Hematopoietic multipotent progenitor cell (in vitro differentiated cells): Measurements from ENCODE around the gene CROCC2. TPM values are rescaled to one million over a fixed set of nuclear protein-coding genes. Genes with fewer than 3 reads are reported as not detected.

ENCODE experiments used
- DNase-seq, 3 donors: peaks; one replicate each; pipeline ENCODE4 v3.0.0-alpha.2; 2011 to 2015; ENCODE audit warnings: low read depth in 2 of 3, low spot score in 2 of 3
- total RNA-seq: library from RNA; depleted of rRNA; stranded (reverse); fragments of >200 nt; gene quantifications from one replicate; pipeline ENCODE4 v1.2.3, GENCODE V29; 2012

CROCC2 gene
- total RNA-seq, 1 donor: not detected

- DNase-seq: no peak
Observed at GRCh38 chr2:240932001-240932723, 26.0 kb downstream of the CROCC2 start.

DNA sequence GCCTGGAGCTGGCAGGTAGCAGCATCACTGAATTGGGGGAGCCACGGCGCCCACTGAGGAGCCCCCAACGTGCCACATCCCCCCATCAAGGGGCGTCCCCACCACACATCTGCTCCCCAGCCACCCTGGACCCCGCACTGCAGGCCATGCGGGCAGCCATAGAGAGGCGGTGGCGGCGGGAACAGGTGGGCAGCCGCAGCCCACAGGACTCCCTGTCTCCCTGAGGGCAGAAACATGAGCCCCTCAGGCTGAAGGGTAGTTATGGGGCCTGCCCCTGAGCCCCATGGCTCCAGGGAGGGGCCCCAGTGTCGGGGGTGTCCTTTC lies 26.6 kb downstream of the CROCC2 start:
- DNase-seq: no peak

- DNase-seq: no peak
Observed at GRCh38 chr2:240933048-240933965, 27.2 kb downstream of the CROCC2 start.

DNA sequence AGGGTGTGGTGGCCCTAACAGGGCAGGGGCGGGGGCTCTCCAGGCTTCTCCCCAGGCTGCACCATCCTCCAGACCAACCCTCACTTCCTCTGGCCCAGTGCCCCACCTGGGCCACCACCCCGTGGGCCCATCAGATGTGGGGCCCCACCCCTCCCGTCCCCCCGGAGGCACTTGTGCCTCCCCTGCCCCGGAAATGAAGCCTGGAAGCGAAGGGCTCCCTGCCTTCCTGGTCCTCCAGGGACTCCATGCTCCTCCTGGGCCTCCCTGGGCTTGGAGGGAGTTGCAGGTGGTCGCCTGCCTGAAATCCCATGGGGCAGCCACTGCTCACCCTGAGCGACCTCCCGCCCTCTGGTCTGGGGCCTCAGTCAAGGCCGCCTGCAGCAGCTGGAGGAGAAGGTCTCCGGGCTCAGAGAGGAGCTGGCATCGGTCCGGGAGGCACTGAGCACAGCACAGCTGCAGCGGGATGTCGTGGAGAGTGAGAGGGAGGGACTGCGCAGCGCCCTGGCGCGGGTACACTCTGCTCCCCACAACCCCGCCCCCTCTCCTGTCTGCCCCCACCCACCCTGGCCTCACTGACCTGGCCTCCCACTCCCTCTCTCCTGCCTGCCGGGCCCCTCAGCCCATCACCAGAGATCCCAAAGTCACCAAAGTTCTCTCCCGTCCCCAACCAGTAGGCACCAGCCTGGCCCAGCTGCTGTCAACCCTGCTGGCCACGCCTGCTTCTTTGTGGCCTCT lies 28.0 kb downstream of the CROCC2 start:
- no peak for DNase-seq

GRCh38 chr2:240934701-240935102 lies 28.6 kb downstream of the CROCC2 start:
- DNase-seq: no peak

DNA sequence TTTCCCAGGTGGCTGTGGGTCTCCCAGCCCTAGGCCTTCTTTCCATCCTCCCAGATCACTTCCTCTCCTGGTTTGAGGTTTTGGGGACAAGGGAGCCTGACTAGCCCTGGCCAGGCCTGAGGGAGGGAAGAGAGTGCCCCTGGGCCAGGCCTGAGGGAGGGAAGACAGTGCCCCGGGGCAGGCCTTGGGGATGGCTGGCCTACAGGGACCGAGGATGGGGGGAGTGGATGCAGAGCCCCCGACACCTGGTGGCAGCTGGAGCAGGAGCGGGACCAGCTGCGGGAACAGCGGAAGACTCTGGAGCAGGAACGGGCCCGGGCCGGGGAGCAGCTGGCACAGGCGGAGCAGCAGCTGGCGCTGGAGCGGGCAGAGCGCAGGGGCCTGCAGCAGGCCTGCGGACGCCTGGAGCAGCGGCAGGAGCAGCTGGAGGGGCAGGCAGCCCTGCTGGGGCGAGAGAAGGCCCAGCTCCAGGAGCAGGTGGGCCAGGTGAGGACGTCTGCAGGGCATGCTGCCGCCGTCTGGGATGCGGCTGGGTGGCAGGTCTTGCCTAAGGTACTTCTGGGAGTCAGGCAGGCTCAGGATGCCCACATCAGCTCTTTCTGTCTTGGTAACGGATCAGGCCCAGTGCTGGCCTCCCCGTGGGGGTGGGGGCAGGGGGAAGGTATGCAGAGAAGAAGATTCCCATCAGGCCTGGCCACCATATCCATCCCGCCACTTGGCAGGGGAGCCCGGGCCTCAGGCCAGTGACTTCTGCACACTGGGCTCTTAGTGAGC lies 29.2 kb downstream of the CROCC2 start:
- no peak for DNase-seq

DNA sequence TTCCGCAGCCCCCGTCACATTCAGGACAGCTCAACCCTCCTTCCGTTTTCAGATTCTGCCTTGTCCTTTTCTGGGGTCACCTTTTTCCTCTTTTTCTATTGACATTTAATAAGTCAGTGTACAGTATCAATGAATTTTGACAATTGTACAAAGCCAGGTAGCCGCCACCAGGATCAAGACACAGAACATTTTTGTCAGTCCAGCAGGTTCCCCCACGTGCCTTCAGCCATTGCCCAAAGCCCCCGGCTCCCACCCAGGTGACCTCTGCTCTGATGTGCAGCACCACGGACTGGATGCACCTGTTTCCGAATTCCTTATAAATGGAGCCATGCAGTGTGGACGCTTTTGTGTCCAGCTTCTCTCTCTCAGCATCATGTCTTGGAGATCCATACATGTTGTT lies 30.0 kb downstream of the CROCC2 start:
- no peak for DNase-seq

- DNase-seq: no peak
Observed at GRCh38 chr2:240946046-240946445, 39.9 kb downstream of the CROCC2 start.

DNA sequence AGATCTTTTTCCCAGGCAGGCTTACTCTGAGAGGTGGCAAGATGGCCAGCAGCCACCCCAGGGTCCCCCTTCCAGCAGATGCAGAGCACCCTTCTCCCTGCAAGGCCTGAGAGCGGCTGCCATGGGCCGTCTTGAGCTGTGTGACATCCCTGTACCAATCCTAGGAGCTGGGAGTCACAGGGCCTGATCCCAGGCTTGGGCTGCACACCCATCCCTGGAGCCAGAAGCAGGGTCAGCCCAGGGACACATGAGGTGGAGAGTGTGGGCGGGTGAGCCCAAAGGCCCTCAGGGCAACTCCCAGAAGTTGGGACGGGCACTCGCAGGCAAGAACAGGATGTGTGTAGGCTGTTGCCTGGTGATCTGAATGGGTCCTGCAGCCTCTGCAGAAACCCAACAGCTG lies 40.5 kb downstream of the CROCC2 start:
- no peak for DNase-seq

DNA sequence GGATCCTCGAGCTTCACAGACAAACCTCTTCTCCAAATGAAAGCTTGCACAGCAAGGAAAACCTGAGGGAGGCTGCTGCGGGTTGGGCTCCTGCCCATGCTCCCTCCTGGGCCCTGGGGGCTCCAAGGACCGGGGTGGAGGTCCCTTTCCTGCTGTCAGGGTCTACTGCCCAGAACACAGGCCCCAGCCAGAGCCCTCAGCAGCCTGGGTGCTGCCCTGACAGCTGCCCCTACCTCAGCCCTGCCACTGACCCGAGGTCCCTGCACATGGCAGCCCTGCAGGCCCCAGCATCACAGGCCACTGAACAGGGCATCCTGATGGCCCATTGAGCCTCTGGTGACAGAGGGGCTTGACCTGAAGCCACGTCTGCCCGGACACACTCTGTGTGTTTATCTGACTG lies 41.0 kb downstream of the CROCC2 start:
- no peak for DNase-seq

- DNase-seq: no peak
Observed at GRCh38 chr2:240947607-240948006, 41.5 kb downstream of the CROCC2 start.

- no peak for DNase-seq
Observed at GRCh38 chr2:240948086-240948485, 42.0 kb downstream of the CROCC2 start.

DNA sequence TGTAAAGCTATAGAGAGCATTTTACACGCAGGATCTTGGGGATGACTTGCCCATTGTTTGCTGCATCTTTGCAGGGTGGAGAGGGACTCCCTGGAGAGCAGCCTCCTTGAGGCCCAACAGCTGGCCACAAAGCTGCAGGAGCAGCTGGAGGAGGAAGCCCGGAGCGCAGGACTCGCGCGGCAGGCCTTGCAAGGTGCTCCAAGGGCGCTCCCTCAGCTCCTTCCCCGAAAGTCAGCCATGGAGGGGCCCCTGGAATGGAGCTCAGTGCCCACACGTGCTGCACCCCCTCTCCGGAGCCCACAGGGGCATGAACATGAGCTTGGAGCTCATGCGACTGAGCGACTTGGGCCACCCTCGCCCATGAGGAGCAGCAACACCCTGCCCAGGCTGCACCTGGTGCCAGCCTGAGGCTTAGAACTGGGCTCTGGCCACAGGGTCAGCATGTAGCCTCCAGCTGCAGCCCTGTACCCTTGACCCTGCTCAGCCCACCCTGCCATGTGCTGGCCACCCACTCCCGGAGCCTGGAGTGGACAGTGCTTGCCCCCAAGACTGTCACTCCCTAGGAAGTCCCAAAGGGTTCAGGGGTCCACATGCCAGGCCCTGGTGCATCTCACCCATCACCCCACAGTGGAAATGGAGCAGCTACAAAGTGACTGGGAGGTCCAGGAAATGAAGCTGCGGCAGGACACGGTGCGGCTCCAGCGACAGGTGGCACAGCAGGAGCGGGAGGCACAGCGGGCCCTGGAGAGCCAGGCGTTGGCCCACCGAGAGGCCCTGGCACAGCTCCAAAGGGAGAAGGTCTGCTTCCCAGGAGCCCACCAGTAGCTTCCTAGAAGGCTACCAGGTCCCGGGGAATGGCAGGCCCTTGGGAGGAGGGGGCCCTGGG lies 43.0 kb downstream of the CROCC2 start:
- DNase-seq: no peak

DNA sequence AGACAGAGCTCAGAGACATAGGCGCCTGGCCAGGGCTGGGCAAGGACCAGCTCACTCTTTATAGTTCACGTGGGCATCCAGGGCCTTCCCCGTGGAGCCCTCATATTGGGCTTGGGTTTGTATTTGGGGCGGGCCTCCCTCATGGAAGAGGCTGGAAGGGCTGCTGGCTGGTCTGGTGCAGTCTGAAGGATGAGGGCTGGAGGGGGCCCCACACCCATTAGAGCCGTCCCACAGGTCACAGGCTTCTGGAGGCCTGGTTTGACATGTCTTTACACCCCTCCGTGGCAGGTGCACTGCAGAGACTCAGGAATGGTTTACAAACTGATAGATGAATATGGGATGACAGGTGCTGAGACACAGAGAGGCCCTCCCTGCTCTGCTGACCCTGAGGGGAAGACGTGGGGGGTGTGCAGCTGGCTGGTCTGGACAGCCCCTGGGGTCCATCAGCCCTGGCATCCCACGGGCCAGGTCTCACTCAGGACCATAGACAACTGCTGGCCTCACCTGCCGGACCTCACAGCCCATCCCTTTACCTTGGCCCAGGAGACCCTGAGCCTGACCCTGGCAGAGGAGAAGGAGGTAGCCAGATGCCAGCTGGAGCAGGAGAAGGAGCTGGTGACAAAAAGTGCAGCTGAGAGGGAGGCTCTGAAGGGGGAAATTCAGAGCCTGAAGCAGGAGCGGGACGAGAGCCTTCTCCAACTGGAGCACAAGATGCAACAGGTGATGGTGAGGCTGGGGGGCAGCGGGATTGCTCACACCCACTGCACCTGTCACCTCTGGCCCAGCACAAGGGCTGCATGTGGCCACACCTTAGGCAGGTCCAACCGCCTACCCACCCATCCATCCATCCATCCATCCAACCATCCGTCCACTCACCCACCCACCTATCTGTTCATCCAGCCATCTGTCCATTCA lies 43.9 kb downstream of the CROCC2 start:
- DNase-seq: no peak

DNA sequence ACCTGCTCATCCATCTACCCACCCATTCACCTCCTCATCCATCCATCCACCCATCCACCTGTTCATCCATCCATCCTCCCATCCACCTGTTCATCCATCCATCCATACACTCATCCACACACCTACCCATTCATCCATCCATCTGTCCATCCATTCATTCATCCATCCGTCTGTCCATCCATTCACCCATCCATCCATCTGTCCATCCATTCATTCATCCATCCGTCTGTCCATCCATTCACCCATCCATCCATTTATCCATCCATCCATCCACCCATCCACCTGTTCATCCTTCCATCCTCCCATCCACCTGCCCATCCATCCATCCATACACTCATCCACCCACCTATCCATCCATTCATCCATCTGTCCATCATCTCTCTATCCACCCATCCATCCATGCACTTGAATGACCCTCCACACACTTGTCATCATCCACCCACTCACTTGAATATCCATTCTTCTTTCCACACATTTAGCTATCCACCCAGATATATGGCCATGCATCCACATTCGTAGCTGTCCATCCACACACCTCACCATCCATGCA lies 45.0 kb downstream of the CROCC2 start:
- no peak for DNase-seq

DNA sequence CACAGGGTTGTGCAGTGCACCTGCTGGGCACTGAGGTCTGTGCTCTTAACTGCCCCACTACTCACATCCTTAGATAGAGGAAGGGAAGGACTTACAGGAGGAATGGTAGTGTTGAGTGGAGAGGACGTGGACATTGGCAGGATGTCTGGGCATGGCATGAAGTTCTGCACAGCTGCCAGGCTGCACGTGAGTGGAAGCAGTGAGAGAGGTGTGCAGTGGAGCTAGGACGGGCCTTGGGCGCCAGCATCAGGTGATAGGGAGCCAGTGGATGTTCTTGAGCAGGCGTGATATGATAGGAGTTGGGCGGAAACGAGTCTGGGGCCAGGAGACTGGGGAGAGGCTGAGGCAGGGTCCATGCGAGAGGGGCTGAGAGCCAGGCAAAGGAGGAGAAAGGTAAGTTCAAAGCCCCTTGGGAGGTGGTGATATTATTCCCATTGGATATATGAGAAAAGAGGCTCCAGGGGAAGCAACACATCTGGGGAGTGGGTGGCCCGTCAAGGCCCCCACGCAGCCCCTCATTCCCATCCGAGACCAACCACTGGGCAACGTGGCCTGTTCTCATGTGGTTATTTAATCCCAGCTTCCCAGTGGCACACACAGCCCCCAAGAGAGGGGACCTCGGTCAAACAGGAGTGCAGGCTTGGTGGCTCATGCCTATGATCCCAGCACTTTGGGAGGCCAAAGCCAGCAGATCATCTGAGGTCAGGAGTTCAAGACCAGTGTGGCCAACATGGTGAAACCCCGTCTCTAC lies 46.5 kb downstream of the CROCC2 start:
- no peak for DNase-seq
